ENCODE results near the gene ROMO1.

DNA sequence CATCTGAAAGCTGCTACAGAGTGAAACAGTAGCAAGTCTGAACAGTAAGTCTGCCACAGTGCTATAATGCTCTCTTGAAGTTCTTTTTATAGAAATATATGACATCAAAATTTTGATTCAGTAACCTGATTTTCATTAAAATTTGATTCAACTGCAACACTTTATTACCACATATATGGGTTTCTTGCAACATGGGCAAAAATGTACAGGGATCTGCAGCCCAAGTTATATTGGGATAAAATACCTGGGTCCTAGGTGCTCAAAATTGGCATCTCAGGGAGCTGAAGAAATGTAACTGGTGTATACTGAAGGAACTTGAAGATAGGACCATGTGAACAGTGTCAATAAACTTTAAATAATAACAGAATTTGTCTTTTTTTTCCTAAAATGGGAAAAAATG lies 10.8 kb downstream of the ROMO1 start:
- TF ChIP-seq, protein P1, sequence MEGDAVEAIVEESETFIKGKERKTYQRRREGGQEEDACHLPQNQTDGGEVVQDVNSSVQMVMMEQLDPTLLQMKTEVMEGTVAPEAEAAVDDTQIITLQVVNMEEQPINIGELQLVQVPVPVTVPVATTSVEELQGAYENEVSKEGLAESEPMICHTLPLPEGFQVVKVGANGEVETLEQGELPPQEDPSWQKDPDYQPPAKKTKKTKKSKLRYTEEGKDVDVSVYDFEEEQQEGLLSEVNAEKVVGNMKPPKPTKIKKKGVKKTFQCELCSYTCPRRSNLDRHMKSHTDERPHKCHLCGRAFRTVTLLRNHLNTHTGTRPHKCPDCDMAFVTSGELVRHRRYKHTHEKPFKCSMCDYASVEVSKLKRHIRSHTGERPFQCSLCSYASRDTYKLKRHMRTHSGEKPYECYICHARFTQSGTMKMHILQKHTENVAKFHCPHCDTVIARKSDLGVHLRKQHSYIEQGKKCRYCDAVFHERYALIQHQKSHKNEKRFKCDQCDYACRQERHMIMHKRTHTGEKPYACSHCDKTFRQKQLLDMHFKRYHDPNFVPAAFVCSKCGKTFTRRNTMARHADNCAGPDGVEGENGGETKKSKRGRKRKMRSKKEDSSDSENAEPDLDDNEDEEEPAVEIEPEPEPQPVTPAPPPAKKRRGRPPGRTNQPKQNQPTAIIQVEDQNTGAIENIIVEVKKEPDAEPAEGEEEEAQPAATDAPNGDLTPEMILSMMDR (IDR thresholded peaks at IDR 0.05), result no peak
- TF ChIP-seq POLR2AphosphoS5 (IDR thresholded peaks at IDR 0.05), result no peak
- no peak for TF ChIP-seq POLR2A (IDR thresholded peaks at IDR 0.05)

Data from prostate gland (tissue), 2 donors.